GM19193 (cell line): ENCODE measurements around the gene LPAR3.

Source experiments
- POLR2A ChIP-seq: IDR thresholded peaks from 4 replicates; pipeline ENCODE4 v1.6.1; 2011; ENCODE audit not compliant: insufficient read depth, insufficient read length; ENCODE audit errors: extremely low read depth

Gene LPAR3

GRCh38 chr1:84892705-84893618, at the start of gene LPAR3:
LPAR3 (minus strand) TSS chr1:84893206; CDS start chr1:84866120, 27,086 bp downstream.
- TF ChIP-seq POLR2A: no peak

- peak; percentile 38 for TF ChIP-seq POLR2A
These were observed 48.8 kb upstream of the LPAR3 start for GRCh38 chr1:84941843-84942242.

- no peak for TF ChIP-seq POLR2A
These were observed 47.5 kb upstream of the LPAR3 start for GRCh38 chr1:84940481-84940880.

- peak; percentile 22 for TF ChIP-seq POLR2A
These were observed 46.8 kb upstream of the LPAR3 start for GRCh38 chr1:84939761-84940160.

GRCh38 chr1:84939151-84939550, 46.1 kb upstream of the LPAR3 start:
- TF ChIP-seq POLR2A: peak; percentile 12

- TF ChIP-seq POLR2A: no peak
These were observed 43.3 kb upstream of the LPAR3 start for GRCh38 chr1:84936116-84936810.

GRCh38 chr1:84933011-84933611, 40.1 kb upstream of the LPAR3 start:
- no peak for TF ChIP-seq POLR2A

GRCh38 chr1:84930831-84931230, 37.8 kb upstream of the LPAR3 start:
- peak; percentile 4 for TF ChIP-seq POLR2A

- no peak for TF ChIP-seq POLR2A
These were observed 37.3 kb upstream of the LPAR3 start for GRCh38 chr1:84930329-84930728.

- no peak for TF ChIP-seq POLR2A
These were observed 36.6 kb upstream of the LPAR3 start for GRCh38 chr1:84929581-84929980.

- TF ChIP-seq POLR2A: no peak
These were observed 36.0 kb upstream of the LPAR3 start for GRCh38 chr1:84928979-84929378.

GRCh38 chr1:84923317-84923716, 30.3 kb upstream of the LPAR3 start:
- no peak for TF ChIP-seq POLR2A

GRCh38 chr1:84920159-84920558, 27.2 kb upstream of the LPAR3 start:
- TF ChIP-seq POLR2A: no peak

GRCh38 chr1:84919461-84919970, 26.5 kb upstream of the LPAR3 start:
- no peak for TF ChIP-seq POLR2A

- TF ChIP-seq POLR2A: no peak
These were observed 25.8 kb upstream of the LPAR3 start for GRCh38 chr1:84918726-84919336.

GRCh38 chr1:84916897-84917296, 23.9 kb upstream of the LPAR3 start:
- TF ChIP-seq POLR2A: no peak

- no peak for TF ChIP-seq POLR2A
These were observed 20.5 kb upstream of the LPAR3 start for GRCh38 chr1:84913555-84913892.
